NT2/D1 (cell line): ENCODE measurements around the gene EEF1E1.

Experiments
- SUZ12 ChIP-seq: IDR thresholded peaks from 2 replicates; pipeline ENCODE4 v1.6.1; 2011; ENCODE audit not compliant: insufficient read length, insufficient read depth; ENCODE audit errors: extremely low read depth
- YY1 ChIP-seq: IDR thresholded peaks from 2 replicates; pipeline ENCODE4 v1.6.1; 2011; ENCODE audit not compliant: insufficient read length, insufficient read depth
- ZNF274 ChIP-seq: IDR thresholded peaks from 2 replicates; pipeline ENCODE4 v1.6.1; 2011; ENCODE audit warnings: mild to moderate bottlenecking, low read depth, low read length

GRCh38 chr6:8069631-8070284 is 32.6 kb downstream of the EEF1E1 start:
- TF ChIP-seq YY1, result no peak
- no peak for TF ChIP-seq ZNF274
- no peak for TF ChIP-seq SUZ12
